NCI-H1417 (cell line): ENCODE measurements around the gene RUNX1.

Experiments
- DNase-seq, 3 experiments: peaks; one replicate each; lab custom pipeline; 2025; lab: John Stamatoyannopoulos, UW

The RUNX1 gene

GRCh38 chr21:34825948-34826548 is 223.1 kb downstream of the RUNX1 start:
- DNase-seq = no peak

GRCh38 chr21:34825101-34825500 is 224.0 kb downstream of the RUNX1 start:
- DNase-seq = no peak

GRCh38 chr21:34824314-34824713 is 224.8 kb downstream of the RUNX1 start:
- DNase-seq = no peak

DNA sequence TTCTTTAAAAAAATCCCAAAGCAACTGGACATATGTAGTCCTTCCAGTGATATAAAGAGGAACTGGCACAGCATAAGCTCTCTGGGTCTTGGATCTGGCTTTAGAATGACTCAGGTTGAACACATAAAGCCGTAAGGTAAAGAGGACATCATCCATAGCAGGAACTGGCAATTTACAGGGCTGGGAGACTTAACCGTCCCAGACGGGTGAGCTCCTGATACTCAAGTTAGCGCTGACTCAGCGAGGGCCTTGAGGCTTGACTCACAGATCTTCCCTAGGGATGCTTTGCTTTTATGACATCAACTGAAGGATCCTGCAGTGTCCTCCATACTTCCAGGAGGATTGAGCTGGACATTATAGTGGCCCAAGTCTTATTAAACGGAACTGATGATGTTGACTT is 226.2 kb downstream of the RUNX1 start:
- no peak for DNase-seq

DNA sequence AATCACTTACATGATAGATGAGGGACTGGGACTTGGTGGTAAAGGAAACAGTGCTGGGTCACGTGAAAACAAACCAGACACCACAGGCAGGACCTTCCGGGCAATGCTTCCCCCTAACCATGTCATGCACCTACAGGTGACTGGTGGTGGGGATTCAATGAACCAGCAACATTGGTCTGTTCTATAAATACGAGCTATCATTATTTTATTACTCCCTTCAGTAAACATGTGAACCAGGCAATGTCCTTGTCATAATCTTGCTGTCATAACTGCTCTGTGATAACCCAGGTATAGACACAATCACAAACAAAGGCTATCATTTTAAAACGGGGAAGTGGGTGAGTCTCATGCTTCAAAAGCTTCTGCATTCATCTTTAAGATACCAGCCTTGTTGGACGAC is 226.9 kb downstream of the RUNX1 start:
- DNase-seq = no peak

GRCh38 chr21:34821717-34822116 is 227.4 kb downstream of the RUNX1 start:
- no peak for DNase-seq

- DNase-seq = no peak
Observed at GRCh38 chr21:34820051-34820450, 229.1 kb downstream of the RUNX1 start.

DNA sequence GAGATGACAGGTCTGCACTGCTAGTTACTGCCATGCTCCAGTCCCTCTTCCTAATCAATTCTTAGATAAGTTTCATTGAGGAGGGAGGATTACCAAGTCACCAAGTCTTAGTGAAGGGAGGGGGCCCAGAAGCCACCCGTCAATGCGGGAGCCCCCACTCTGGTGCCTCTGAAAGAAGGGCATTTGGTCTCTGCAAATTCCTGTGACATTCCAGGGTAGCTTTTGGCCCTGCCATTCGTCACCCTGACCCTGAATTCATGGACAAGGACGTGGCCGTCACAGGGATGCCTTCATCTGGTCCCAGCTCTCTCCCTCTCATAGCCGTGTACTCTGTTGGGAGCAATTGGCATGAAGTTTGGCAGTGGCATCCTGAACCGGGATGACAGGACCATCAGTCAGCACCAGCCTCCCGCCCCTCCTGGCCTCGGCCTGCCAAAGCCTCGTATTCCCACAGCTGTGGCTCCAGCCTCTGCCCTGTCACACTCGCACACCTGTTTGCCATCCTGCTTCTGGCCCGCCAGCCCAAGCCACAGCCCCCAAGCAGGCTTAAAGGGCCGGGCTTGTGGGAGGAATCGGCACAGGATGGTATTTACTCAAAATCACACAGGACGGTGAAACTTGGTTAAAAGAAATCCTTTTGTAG is 229.6 kb downstream of the RUNX1 start:
- no peak for DNase-seq

GRCh38 chr21:34818662-34819158 is 230.4 kb downstream of the RUNX1 start:
- no peak for DNase-seq

GRCh38 chr21:34817821-34818661 is 231.1 kb downstream of the RUNX1 start:
- DNase-seq = no peak

DNA sequence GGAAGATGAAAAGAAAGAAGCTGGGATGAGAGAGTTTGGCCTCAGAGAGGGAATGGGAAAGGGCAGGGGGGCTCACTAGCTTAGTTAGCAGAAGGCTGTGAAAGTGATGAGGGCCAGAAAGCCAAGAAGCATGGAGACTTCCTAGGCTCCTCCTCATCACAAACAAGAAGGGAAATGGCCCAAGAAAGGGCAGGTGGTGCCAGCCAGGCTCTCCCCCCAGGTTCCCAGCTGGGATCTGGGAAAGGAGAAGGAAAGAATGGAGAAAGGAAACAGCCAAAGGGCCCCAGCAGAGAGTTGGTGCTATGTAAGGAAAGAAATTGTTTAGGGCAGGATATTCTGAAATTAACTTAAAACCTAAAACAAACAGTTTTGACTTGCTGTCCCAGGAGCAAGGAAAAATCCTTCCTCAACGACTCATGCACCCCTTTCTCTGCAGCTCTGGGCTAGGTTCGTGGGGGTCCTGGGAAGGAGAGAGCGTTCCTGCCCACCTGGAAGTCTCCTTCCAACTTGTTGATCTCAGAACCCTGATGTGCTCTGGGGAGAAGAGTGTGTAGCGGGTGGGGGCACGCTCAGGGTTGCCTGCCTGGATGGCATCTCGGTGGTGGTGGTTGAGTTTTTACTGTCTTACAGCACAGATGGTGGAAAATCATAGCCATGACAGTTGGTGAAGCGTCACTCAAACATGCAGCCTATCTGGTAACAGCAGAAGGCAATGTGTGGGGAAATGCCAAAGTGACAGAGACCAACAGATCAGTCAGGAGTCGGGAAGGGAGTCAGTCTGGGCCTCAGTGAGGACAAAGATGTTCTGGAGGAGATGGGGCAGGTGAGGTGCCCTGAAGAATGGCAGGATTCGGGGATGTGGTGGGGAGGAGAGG is 233.0 kb downstream of the RUNX1 start:
- DNase-seq = no peak

- peak in 1 of 3 experiments; percentile 33 for DNase-seq
Observed at GRCh38 chr21:34814529-34814951, 234.6 kb downstream of the RUNX1 start.

- DNase-seq = no peak
Observed at GRCh38 chr21:34813266-34813894, 235.7 kb downstream of the RUNX1 start.

DNA sequence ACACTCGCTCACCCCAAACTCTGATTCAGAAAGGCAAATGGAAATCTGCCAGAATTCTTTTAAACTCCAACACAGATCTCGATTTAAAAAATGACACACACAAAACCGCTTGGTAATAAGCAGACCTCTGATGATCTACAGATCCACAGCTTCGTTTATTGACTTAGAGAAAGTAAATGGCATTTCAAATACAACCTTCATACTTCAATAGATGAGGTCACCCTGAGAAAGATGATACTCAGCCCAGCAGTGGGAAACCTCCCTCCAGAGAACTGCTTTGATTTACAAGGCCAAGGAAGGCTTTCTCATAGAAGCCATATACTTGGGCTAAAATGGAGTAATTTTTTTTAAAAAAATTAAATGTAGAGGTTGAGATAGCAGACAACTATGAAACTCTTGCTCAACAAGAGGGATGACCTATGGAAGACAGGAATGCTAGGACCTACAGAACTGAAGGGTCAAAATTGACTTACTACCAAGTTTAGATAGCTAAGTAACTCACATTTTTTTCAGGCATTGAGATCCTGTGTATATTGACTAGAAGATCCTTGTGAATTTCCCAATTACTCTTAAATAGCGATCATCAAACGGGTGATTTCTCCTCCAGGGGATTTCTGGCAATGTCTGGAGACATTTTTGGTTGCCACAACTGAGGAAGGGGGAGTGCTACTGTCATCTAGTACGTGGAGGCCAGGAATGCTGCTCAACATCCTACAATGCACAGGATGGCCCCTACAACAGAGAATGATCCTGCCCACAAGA is 236.4 kb downstream of the RUNX1 start:
- peak; percentile 11 to 63 (median 22) for DNase-seq

DNA sequence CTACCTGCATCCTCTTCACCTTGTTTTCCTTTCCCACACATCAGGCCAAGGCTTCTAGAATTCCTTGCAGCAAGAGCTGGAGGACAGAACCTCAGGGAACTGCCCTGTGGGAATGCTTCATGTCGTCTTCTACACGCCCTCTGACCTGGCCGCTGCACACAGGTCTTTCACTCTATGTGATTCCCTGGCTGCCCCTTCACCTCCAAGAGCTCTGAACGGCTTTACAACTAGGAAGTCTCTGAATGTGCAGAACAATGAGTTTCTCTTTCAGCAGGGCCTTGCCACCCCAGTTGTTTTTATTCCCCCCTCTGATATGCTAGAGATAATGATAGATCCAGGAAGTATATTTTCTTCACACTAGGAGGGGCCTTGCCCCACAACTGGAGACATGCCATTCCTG is 237.7 kb downstream of the RUNX1 start:
- no peak for DNase-seq

DNA sequence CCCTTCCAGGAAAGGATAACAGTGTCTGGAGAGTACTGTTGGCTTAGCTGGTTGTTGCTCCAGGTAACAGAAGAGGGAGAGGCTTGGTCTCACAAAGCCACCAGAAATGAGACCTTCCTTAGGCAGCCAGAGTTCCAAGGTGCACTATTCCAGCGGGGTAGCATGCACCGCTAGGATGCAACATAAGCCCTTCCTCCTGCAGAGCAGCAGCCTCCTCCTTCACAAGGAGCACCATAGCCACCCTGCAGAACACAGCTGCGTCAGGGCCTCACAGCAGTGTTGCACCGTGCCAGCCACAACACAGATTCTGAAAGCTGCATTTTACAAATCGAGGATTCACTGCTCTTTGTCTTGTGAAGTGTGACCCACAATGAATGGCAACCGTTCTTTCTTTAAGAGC is 238.3 kb downstream of the RUNX1 start:
- no peak for DNase-seq

DNA sequence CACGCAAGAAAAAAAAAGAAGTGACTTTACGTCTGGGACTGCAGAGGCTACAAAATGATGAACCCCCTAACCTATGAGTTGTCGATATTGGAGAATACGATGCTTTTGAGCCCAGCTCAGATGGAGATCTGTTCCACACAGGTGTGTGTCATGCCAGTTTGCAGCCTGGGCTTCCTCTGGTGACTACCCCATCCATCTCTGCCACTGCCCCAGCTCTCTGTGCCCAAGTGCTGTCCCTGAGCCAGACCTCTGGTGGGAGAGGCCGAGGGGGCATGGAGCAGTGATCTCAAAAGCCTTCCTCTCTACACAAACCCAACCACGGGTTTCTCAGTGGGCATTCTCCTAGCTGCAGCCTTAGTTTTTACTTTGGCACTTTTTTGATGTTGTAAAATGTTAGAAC is 239.3 kb downstream of the RUNX1 start:
- no peak for DNase-seq

- DNase-seq = peak in 1 of 3 experiments; percentile 12
Observed at GRCh38 chr21:34808569-34809204, 240.4 kb downstream of the RUNX1 start.

DNA sequence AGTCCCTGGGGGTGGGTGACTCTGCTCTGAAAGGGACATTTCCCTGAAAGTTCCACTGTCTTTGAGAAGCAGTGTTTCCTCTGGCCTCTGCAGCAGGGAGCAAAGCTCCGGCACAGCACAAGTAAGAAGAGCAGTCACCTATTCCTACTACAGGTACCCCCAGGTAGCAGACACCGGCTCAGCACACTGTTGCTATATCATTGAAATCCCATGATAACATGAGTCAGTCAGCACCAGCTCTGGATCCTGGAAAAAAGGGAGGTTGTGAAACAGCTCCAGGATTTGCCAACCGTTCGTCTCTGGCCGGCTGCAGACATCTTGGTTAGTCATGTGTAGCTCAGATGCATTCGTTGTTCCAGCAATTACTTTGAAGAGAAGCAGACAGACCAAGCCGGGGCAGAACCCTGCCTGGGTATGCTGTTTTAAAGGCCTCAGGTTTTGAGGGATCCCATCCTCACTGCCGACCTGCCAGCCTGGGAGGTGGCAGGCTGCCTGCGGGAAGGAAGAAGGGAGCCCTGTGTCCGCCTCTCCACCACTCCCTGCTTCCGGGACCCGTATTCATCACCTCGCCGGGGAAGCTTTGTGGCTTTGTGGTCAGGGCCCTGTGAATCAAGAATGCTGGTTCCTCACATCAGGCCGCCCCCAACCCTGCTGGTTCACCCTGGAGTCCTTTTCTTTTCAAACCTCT is 241.1 kb downstream of the RUNX1 start:
- no peak for DNase-seq
